ENCODE results near the gene GPC6.

GPC6 gene

GRCh38 chr13:94014461-94014860, 787.9 kb downstream of the GPC6 start:
- DNase-seq (ENCODE audit: low read depth in 2 of 3, low spot score in 2 of 3), result no peak

GRCh38 chr13:94020426-94020825, 793.8 kb downstream of the GPC6 start:
- no peak for DNase-seq (ENCODE audit: low read depth in 2 of 3, low spot score in 2 of 3)

- no peak for DNase-seq (ENCODE audit: low read depth in 2 of 3, low spot score in 2 of 3)
Observed at GRCh38 chr13:94020833-94021232, 794.2 kb downstream of the GPC6 start.

GRCh38 chr13:94028234-94028633, 801.6 kb downstream of the GPC6 start:
- no peak for DNase-seq (ENCODE audit: low read depth in 2 of 3, low spot score in 2 of 3)

GRCh38 chr13:94028650-94029049, 802.0 kb downstream of the GPC6 start:
- no peak for DNase-seq (ENCODE audit: low read depth in 2 of 3, low spot score in 2 of 3)

GRCh38 chr13:94030415-94031119, 804.0 kb downstream of the GPC6 start:
- DNase-seq (ENCODE audit: low read depth in 2 of 3, low spot score in 2 of 3), result no peak

- no peak for DNase-seq (ENCODE audit: low read depth in 2 of 3, low spot score in 2 of 3)
Observed at GRCh38 chr13:94031609-94032008, 805.0 kb downstream of the GPC6 start.

- DNase-seq (ENCODE audit: low read depth in 2 of 3, low spot score in 2 of 3), result no peak
Observed at GRCh38 chr13:94033098-94033497, 806.5 kb downstream of the GPC6 start.

- no peak for DNase-seq (ENCODE audit: low read depth in 2 of 3, low spot score in 2 of 3)
Observed at GRCh38 chr13:94033830-94034642, 807.4 kb downstream of the GPC6 start.

- DNase-seq (ENCODE audit: low read depth in 2 of 3, low spot score in 2 of 3), result no peak
Observed at GRCh38 chr13:94050039-94050438, 823.4 kb downstream of the GPC6 start.

- DNase-seq (ENCODE audit: low read depth in 2 of 3, low spot score in 2 of 3), result no peak
Observed at GRCh38 chr13:94050686-94051085, 824.1 kb downstream of the GPC6 start.

GRCh38 chr13:94053986-94054593, 827.5 kb downstream of the GPC6 start:
- no peak for DNase-seq (ENCODE audit: low read depth in 2 of 3, low spot score in 2 of 3)

- no peak for DNase-seq (ENCODE audit: low read depth in 2 of 3, low spot score in 2 of 3)
Observed at GRCh38 chr13:94056362-94056990, 829.9 kb downstream of the GPC6 start.

- DNase-seq (ENCODE audit: low read depth in 2 of 3, low spot score in 2 of 3), result no peak
Observed at GRCh38 chr13:94057618-94058186, 831.1 kb downstream of the GPC6 start.

GRCh38 chr13:94058821-94059360, 832.3 kb downstream of the GPC6 start:
- DNase-seq (ENCODE audit: low read depth in 2 of 3, low spot score in 2 of 3), result no peak

GRCh38 chr13:94061301-94061700, 834.7 kb downstream of the GPC6 start:
- DNase-seq (ENCODE audit: low read depth in 2 of 3, low spot score in 2 of 3), result no peak

GRCh38 chr13:94063096-94063495, 836.5 kb downstream of the GPC6 start:
- DNase-seq (ENCODE audit: low read depth in 2 of 3, low spot score in 2 of 3), result no peak

- DNase-seq (ENCODE audit: low read depth in 2 of 3, low spot score in 2 of 3), result no peak
Observed at GRCh38 chr13:94063848-94064247, 837.2 kb downstream of the GPC6 start.

GRCh38 chr13:94065741-94066140, 839.1 kb downstream of the GPC6 start:
- DNase-seq (ENCODE audit: low read depth in 2 of 3, low spot score in 2 of 3), result no peak

GRCh38 chr13:94073007-94073744, 846.6 kb downstream of the GPC6 start:
- no peak for DNase-seq (ENCODE audit: low read depth in 2 of 3, low spot score in 2 of 3)
